NCI-H2107 treated with DMSO at 0.1 percent for 48 hours (cell line): ENCODE results near the gene ZZZ3.
A peak's percentile ranks its signal among the peaks of the same experiment; 100 is the strongest.
"Not testable (repeated sequence)": the region's sequence is repeated elsewhere in the genome, so short reads cannot be mapped to it uniquely, and the experiment has no call there.

Experiments
- DNase-seq: peaks from one replicate; lab custom pipeline; 2025; ENCODE audit not compliant: unreplicated experiment; lab: John Stamatoyannopoulos, UW

Gene ZZZ3

DNA sequence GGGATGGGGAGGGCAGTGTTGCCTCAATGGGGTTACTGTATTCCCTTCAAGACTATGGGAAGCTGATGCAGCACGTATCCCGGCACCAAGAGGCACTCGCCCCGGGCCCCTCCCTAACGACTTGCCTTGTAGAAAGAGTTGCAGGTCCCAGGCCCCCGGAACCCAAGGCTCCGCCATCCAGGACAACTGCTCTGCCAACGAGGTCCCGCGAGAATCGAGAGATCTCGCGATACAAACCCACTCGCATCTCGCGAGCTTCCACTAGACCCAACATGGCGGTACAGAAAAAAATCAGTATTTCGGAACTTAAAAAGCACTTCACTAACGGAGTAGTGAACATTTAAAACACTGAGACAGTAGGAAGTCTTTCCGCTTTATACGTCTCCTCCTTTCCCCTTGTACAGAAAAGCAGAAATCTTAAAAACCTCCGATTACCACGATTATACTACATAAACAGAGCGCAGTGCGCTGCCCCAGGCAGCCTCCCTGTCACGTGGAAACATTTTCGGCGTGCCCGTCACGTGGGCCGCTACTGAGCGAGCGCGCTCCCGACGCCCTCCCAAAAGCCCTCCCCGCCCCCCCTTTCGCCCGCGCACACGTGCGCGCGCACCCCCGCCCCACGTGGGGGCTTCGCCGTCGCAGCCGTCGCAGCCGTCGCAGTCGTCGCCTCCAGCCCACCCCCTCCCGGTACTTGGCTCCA is at the start of gene ZZZ3:
TSS of gene ZZZ3 (minus strand) at position 199 of the 700 bp plus-strand sequence. CDS start 49,304 bp downstream, outside the sequence.
- peak; percentile 92 for DNase-seq

DNA sequence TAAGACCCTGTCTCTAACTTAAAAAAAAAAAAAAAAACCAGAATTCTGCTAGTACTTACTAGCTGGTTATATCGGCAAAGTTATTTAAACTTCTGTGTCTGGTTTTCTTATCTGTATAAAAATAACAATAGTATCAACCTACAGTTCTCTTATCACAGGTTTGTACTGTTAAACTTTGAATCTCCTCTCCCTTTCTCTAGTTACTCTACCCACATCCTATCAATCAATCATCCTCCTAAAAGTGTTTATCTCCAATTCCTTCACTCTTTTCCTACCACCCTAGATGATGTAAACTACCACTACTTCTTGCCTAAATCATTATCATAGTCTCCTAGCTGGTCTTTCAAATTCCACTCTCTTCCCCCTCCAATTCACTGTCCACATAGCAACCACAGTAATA is 49.6 kb upstream of the ZZZ3 start:
- no peak for DNase-seq

DNA sequence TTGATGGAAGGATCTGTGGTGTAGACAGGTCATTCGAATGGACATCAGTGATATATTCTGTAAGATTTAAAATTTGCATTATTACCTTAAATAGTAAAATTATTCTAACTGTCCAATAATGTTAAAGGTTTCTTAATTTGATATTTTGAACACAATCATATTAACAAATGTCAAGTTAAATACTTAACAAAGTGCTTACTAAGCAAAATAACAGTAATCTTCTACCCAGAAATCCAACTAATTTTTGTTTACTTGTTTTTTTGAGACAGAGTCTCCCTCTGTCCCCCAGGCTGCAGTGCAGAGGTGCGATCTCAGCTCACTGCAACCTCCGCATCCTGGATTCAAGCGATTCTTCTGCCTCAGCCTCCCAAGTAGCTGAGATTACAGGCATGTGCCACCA is 43.2 kb upstream of the ZZZ3 start:
- DNase-seq = no peak

DNA sequence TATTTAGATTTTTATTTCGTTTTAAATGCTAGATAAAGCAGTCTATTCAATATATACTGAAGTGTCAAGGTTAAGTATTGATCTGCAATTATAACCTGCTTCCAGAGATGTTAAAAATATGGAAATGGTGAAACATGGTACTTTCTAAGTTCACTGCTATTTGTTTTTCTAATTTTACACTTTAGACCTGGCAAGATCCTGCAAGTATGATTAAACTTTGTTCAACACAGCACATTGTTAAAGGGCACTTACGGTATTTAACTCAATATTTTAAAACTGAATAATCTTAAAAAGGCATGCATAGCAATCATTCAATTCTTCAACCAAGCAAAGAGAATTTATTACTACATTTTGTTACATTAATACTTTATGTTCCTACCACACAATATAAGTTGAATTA is 35.7 kb upstream of the ZZZ3 start:
- no peak for DNase-seq

DNA sequence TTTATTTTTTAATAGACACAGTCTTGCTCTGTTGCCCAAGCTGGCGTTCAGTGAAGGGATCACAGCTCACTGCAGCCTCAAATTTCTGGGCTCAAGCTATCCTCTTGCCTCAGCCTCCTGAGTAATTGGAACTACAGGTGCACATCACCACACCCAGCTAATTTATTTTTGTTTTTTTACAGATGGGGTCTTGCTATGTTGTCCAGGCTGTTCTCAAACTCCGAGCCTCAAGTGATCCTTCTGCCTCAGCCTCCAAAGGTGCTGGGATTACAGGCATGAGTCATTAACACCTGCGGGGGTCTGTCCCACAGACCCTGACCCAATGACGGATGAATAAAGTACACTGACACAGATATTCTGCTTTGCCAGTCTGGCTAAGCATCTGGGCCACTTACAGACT is 33.6 kb upstream of the ZZZ3 start:
- no peak for DNase-seq

DNA sequence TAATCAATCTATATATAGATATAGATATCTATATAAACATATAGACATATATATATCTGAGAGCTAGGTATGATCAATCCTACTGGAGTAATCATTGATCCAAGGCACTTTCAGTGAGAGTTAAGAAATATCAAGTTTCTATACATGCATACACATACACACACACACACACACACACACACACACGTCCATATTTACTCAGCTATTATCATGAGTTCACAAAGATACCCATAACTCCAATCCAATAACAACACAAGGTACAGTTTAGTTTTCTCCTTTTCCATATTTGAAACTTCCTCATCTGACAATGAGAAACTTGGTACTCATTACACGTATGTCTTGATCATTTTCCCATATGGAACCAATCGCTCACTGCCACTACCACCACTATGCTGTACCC is 27.3 kb upstream of the ZZZ3 start:
- no peak for DNase-seq

DNA sequence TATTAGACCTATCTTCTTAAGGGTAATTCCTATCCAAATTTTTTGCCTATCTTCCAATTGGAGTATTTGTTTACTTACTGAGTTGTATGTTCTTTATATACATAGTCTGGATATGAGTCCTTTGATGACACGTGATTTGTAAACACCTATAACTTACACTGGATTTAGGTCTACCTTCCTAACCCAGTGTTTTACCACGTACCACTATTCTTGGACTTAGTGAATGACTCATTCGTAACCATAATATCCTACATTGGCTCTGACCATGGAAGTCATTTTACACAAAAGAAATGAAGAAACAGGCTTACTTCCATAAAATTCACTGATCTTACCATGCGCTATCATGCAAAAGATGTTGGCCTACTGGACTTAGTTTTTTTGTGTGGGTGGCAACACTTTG is 23.9 kb upstream of the ZZZ3 start:
- no peak for DNase-seq

DNA sequence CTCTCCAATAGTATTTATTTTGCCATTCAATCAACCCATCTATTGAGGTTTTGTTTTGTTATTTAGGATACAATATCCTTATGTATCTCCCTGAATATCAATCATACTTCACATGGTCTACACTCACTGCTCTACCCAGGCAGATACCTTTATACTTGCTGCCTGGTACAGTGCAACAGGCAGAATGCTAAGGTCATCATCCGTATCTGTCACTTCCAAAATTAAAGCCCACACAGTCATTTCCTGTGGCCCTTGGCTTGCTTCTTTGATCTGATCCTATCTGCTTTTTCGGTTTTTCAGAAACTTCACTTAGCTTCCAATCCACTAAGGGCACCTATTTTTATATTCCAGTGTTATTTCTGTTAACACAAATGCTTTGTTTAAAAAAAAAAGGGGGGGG is 22.3 kb upstream of the ZZZ3 start:
- no peak for DNase-seq

DNA sequence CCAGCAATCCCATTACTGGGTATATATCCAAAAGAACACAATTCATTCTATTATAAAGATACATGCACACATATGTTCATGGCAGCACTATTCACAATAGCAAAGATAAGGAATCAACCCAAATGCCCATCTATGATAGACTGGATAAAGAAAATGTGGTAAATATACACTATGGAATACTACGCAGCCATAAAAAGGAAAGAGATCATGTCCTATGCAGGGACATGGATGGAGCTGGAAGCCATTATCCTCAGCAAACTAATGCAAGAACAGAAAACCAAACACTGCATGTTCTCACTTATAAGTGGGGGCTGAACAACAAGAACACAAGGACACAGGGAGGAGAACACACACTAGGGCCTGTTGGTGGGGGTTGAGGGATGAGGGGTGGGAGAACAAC is 17.2 kb upstream of the ZZZ3 start:
- not testable (repeated sequence) for DNase-seq

DNA sequence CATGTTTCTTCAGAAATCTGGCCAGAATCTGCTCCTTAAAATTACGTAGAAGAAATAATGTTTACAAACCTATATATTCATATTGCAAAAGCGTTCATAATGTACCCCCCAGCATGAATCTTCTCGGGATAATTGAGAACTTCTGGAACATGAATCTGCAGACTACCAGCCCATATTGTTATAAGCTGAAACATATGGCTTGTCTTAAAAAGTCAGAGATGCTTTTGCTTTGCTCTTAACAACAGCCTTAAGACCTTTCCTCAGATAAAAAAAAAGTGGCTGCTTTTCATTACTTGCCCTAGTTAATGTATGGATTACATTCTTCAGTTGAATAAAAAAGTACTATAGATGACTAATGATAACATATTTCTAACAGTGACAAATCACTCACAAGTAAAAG is 15.0 kb upstream of the ZZZ3 start:
- no peak for DNase-seq

DNA sequence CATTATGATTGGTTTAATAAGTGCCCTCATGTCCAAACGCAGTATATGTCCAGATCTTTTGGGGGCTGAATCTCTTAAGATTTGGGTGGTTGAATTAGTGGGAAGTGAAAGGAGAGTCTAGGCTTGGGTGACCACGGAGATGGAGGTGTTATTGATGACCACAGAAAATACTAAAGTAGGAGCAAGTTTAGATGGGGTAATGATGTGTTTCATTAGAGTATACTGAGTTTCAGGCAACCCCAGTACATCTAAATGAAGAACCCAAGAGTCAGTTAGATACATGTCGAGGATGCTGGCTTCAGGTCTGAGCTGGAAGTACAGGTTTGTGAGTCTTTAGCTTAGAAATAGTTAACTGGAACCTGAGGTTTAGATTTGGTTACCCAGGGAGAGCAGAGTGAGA is 6.5 kb upstream of the ZZZ3 start:
- no peak for DNase-seq

DNA sequence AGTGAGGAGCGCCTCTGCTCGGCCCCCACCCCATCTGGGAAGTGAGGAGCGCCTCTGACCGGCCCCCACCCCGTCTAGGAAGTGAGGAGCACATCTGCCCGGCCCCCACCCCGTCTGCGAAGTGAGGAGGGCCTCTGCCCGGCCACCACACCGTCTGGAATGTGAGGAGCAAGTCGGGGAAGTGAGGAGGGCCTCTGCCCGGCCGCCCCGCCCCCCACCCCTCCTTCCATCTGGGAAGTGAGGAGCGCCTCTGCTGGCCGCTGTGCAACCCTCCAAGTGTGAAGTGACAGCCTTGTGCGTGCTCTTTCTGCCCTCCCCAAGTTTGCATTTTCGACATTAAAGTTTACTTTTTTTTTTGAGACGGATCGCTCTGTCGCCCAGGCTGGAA is 5.1 kb upstream of the ZZZ3 start:
- DNase-seq = no peak

DNA sequence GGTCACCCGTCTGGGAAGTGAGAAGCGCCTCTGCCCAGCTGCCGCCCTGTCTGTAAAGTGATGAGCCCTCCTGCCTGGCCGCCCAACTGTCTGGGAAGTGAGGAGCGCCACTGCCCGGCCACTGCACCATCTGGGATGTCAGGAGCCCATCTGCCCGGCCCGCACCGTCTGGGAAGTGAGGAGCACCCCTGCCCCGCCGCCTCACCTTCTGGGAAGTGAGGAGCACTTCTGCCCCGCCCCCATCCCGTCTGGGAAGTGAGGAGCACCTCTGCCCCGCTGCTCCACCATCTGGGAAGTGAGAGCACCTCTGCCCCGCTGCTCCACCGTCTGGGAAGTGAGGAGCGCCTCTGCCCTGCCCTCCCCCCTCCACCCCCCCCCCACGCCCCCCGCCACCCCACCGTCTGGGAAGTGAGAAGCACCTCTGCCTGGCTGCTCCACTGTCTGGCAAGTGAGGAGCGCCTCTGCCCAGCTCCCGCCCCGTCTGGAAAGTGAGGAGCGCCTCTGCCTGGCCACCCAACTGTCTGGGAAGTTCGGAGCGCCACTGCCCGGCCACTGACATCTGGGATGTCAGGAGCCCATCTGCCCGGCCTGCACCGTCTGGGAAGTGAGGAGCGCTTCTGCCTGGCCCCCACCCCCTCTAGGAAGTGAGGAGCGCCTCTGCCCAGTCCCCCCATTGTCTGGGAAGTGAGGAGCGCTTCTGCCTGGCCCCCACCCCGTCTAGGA is 4.5 kb upstream of the ZZZ3 start:
- DNase-seq = no peak

DNA sequence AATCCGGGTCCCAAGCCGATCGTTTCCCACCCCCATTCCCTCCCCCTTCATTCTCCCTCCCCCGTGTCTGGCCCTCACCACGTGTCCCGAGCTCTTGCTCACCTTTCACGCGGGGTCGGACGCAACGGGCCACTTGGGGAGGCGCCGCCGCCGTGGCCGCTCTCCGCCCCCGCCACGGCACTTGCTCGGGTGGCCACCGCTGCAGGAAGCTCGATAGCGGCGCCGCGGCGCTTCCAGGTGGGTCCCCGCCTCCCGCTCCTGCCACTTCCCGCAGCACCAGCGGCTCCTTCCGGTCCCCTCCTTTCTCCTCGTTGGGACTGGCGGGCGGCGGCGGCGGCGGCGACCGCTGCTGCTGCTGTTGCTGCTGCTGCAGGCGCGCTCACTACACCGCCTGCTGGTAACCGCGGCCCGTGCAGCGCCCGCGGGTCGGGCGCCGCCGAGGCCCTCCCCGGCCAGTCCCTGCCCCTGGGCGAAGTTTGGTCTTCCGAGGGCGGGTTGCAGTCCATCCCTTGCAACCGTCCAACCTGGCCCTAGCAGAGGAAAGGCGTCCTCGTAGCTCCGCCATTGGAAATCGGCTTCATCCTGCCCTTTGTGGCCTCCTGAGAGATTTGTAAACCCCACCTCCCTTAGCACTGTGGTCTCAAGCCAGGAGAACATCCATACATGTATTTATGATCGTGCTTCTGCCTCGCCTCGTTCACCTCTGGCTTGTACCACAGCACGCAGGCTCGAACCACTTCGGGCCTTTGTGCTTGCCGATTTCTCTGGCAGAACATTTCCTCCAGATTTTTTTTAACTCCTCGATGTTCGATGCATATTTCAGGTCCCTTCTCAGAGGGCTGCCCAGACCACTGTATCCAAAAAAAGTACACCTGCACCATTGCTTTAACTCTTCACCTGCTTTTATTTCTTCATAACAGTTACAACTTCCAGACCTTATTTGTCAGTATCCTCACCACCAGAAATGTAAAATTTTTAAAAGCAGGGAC is 996 bp upstream of the ZZZ3 start:
- DNase-seq = peak; percentile 87

DNA sequence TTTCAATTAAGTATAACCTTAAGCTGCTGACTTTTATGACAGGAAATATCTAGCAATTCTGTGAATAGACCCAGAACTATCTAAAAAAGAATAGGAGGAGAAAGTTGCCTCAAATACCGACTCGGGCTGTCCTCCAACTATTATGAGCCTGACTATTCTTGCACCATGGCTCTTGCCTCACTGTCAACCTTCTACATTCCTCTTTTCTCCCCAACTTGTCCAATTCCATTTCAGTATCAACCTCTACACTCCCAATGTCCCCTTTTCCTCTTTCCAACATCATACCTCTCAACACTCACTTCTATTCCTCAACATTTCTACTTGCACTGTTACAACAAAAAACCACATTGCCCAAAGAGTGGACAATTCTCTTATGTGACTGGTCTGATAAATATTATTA is 2.3 kb downstream of the ZZZ3 start:
- no peak for DNase-seq

DNA sequence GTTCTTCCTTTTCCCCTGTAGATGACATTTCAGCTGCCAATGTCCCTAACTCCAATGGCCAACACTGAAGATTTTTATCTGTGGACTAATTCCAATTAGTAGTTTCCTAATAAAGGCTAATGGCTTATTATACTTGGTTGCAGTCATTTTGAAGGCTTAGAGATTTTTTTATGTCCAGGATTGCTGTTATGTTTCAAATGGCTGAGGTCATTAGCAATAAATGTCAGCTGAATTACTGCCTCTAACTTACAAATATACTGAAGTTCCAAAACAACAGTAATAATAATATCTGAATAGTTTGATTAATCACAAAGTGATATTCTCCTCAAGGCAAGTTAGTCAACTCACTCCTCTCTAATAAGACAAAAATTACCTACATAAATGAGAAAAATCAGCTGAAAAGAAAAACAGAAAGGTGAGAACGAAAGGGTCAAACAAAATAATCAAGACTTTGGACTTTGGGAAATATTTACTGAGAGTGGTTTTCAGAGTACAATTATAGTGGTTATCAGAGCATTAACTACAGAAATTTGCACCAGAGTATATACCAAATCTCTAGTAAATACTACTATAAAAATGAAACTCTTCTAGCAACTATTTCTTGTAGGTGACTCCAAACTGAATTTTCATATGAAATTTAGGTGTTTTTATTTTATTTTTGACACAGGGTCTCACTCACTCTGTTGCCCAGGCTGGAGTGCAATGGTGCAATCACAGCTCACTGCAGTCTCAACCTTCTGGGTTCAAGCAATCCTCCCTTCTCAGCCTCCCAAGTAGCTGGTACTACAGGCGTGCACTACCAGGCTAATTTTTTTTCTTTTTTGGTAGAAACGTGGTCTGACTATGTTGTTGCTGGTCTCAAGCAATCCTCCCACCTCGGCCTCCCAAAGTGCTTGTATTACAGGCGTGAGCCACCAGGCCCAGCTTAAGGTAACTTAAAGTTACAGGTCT is 3.5 kb downstream of the ZZZ3 start:
- no peak for DNase-seq

DNA sequence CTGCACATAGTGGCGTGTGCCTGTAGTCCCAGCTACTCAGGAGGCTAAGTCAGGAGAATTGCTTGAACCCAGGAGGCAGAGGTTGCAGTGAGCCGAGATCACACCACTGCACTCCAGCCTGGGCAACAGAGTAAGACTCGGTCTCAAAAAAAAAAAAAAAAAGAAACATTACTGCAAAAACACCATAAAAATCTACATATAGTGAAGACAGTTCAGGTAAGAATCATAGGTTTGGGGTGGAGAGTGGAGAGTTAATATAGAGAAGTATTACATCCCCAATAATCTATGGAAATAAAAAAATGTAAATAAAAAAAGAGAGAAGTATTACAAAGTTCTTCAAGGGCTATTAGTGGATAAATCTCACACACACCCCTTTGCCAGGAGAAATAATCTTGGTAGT is 7.7 kb downstream of the ZZZ3 start:
- not testable (repeated sequence) for DNase-seq

DNA sequence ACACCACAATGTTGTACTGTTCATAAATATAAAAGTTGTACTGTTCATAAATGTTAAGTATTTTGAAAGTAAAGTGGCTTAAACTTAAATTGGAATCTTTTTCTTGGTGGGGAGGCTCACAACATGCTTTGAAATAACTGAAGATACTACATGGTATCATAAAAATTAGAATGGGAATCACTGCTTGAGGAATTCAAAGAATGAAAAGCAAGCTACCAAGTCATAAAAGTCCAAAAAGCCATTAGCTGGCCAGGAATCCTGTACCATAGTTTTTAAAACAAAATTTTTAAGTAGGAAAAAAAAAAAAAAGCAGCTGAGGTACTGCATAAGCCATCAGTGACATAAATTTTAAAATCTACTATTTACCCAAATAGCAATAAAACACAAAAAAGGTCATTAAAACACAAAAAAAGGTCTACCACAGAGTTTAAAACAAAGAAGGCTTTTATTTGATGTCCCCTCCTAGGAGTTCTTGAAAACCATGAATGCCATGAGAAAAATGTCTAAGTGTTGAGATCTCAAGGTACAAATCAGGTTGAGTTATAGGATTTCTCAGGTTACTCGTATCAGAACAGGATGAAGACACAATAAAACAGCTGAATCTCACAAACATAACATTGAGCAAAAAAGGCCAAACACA is 8.6 kb downstream of the ZZZ3 start:
- no peak for DNase-seq

DNA sequence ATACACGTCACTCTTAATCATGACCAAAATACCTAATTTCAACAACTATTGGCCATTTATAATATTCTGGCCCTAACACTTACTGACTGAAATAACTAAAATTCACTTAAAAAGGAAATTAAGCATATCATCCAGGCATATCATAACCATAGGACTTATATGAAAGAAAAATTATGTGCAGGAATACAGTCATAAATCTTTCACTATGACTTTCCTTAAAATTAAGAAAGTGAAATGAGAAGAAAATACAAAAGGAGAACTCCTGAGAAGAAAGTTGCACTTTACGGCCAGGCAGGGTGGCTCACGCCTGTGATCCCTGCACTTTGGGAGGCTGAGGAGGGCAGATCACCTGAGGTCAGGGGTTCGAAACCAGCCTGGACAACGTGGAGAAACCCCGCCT is 9.4 kb downstream of the ZZZ3 start:
- DNase-seq = no peak

DNA sequence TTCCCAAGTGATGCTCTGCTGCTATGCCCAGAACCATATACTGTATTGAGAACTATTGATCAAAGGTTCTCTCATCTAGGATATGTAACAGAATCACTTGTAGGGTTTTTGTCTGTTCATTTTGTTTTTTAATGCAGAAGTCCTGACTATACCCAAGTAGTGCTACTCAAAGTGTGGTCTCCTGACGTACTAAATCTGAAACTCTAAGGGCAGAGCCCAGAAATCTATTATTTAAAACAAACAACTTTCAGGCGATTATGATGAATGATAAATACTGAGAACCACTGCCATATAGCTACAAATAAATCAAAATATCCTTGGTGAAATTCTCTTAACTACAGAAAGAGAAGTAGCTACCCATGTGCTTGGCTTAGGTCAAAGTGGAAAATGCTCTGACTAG is 10.1 kb downstream of the ZZZ3 start:
- DNase-seq = no peak
